IMR-90 (cell line): ENCODE measurements around the gene RAB11B. TPM values are rescaled to one million over a fixed set of nuclear protein-coding genes. Genes with fewer than 3 reads are reported as not detected.
"Not testable (repeated sequence)": the region's sequence is repeated elsewhere in the genome, so short reads cannot be mapped to it uniquely, and the experiment has no call there.

ENCODE experiments used
- ATAC-seq: fragments of 200-7000 bp; cut with Tn5 transposase; 2 replicates; pipeline ENCODE4 v1.9.1; 2020; ENCODE audit warnings: low read depth, mild to moderate bottlenecking, moderate library complexity
- BruUV-seq: library from RNA; stranded (reverse); fragments of 400-500 nt; replicated peaks from 2 replicates; lab custom pipeline; 2021; lab: Mats Ljungman, UMichigan
- CTCF ChIA-PET: fragments of 300-600 bp; formaldehyde crosslinking; extraction: SDS; loops from one replicate; lab custom pipeline; 2021; ENCODE audit warnings: antibody characterized with exemption; lab: Yijun Ruan, JAX
- POLR2A ChIA-PET: fragments of 300-600 bp; sonication (Branson Sonifier 250); formaldehyde crosslinking; loops from one replicate; lab custom pipeline; 2022; ENCODE audit warnings: antibody characterized with exemption; ENCODE audit not compliant: unreplicated experiment; lab: Charles Lee
- DNase-seq: peaks from one replicate; pipeline ENCODE4 v3.0.0; 2013
- H2AFZ ChIP-seq: replicated peaks from 2 replicates; pipeline ENCODE3; 2013; ENCODE audit warnings: low read length, mild to moderate bottlenecking; ENCODE audit not compliant: poor library complexity
- H2AK5ac ChIP-seq: 2 replicates; pipeline ENCODE4 v1.6.1; 2013; ENCODE audit warnings: low read depth, low read length, inconsistent platforms
- H2AK9ac ChIP-seq: replicated peaks from 2 replicates; pipeline ENCODE3; 2013; ENCODE audit warnings: mild to moderate bottlenecking, low read depth, low read length, moderate library complexity; ENCODE audit not compliant: poor library complexity
- H2BK120ac ChIP-seq: 2 replicates; pipeline ENCODE4 v1.6.1; 2013; ENCODE audit warnings: low read depth, low read length, inconsistent platforms
- H2BK15ac ChIP-seq: 3 replicates; pipeline ENCODE4 v1.6.1; 2013; ENCODE audit warnings: low read depth, low read length, inconsistent platforms
- H2BK20ac ChIP-seq: 2 replicates; pipeline ENCODE4 v1.6.1; 2013; ENCODE audit warnings: low read depth, mild to moderate bottlenecking, inconsistent platforms, low read length, moderate library complexity
- H2BK5ac ChIP-seq: 2 replicates; pipeline ENCODE4 v1.6.1; 2013; ENCODE audit warnings: mild to moderate bottlenecking, low read depth, low read length, inconsistent platforms; ENCODE audit not compliant: poor library complexity, severe bottlenecking
- H3K14ac ChIP-seq: replicated peaks from 2 replicates; pipeline ENCODE4 v1.6.1; 2013; ENCODE audit warnings: low read depth, low read length, inconsistent platforms
- H3K18ac ChIP-seq: 2 replicates; pipeline ENCODE4 v1.6.1; 2013; ENCODE audit warnings: low read depth, low read length, control low read depth
- H3K23ac ChIP-seq: 2 replicates; pipeline ENCODE4 v1.6.1; 2013; ENCODE audit warnings: low read depth, low read length, inconsistent platforms
- H3K27ac ChIP-seq: 2 replicates; pipeline ENCODE4 v1.5.1; 2013; ENCODE audit warnings: mild to moderate bottlenecking, control low read depth, low read length; ENCODE audit not compliant: insufficient read depth
- H3K27me3 ChIP-seq: 2 replicates; pipeline ENCODE4 v1.6.1; 2013; ENCODE audit warnings: low read length; ENCODE audit not compliant: control insufficient read depth, insufficient read depth
- H3K36me3 ChIP-seq: 2 replicates; pipeline ENCODE4 v1.6.1; 2013; ENCODE audit warnings: low read length, mixed read lengths; ENCODE audit not compliant: control insufficient read depth, insufficient read depth
- H3K4ac ChIP-seq: 2 replicates; pipeline ENCODE4 v1.6.1; 2013; ENCODE audit warnings: low read depth, low read length, inconsistent platforms
- H3K4me1 ChIP-seq: 2 replicates; pipeline ENCODE4 v1.6.1; 2013; ENCODE audit warnings: low read length, mixed read lengths; ENCODE audit not compliant: control insufficient read depth, insufficient read depth
- H3K4me2 ChIP-seq: 2 replicates; pipeline ENCODE4 v1.6.1; 2013; ENCODE audit warnings: low read depth, mild to moderate bottlenecking, control low read depth, low read length, moderate library complexity
- H3K4me3 ChIP-seq: 2 replicates; pipeline ENCODE4 v1.5.1; 2013; ENCODE audit warnings: low read depth, mild to moderate bottlenecking, control low read depth, low read length, moderate library complexity; ENCODE audit not compliant: insufficient read depth
- H3K56ac ChIP-seq: 2 replicates; pipeline ENCODE4 v1.6.1; 2013; ENCODE audit warnings: low read length, inconsistent platforms; ENCODE audit not compliant: insufficient read depth; ENCODE audit errors: extremely low read depth
- H3K79me1 ChIP-seq, 2 experiments: 2 replicates each; pipeline ENCODE4 v1.6.1; 2013; ENCODE audit warnings: low read length in 2 of 2, inconsistent platforms in 1 of 2, low read depth in 1 of 2
- H3K9ac ChIP-seq: 2 replicates; pipeline ENCODE4 v1.6.1; 2013; ENCODE audit warnings: low read depth, low read length, control low read depth
- H3K9me1 ChIP-seq: 2 replicates; pipeline ENCODE4 v1.6.1; 2013; ENCODE audit warnings: low read length, inconsistent platforms; ENCODE audit not compliant: insufficient read depth
- H3K9me3 ChIP-seq: 2 replicates; pipeline ENCODE4 v1.6.1; 2013; ENCODE audit warnings: low read length; ENCODE audit not compliant: control insufficient read depth, insufficient read depth
- H4K20me1 ChIP-seq: 2 replicates; pipeline ENCODE4 v1.6.1; 2013; ENCODE audit warnings: low read length, inconsistent platforms; ENCODE audit not compliant: insufficient read depth
- H4K5ac ChIP-seq: 2 replicates; pipeline ENCODE4 v1.6.1; 2013; ENCODE audit warnings: mild to moderate bottlenecking, low read depth, low read length, control low read depth
- H4K8ac ChIP-seq, 2 experiments: 2 replicates each; pipeline ENCODE4 v1.6.1; 2013; ENCODE audit warnings: low read depth in 2 of 2, low read length in 2 of 2, control low read depth in 1 of 2, inconsistent platforms in 1 of 2
- H4K91ac ChIP-seq: 2 replicates; pipeline ENCODE4 v1.6.1; 2013; ENCODE audit warnings: low read depth, low read length, inconsistent platforms; ENCODE audit not compliant: insufficient read depth
- WGBS, 2 experiments: methylation state at CpG; one replicate each; pipeline versions ENCODE4 v1.1.5 to v1.1.7; 2013; ENCODE audit warnings: missing lambda C conversion rate in 2 of 2; ENCODE audit not compliant: insufficient read length in 1 of 2; ENCODE audit errors: extremely low coverage in 2 of 2; 5-methylcytosine and 5-hydroxymethylcytosine counted together
- dilution Hi-C: fragments of 300-500 bp; cut with HindIII; formaldehyde crosslinking; loops from one replicate; pipeline ENCODE4 v1.14.3; 2018; ENCODE audit warnings: low sequenced_read_pairs; ENCODE audit not compliant: unreplicated experiment
- in situ Hi-C: fragments of 300-500 bp; cut with MboI; formaldehyde crosslinking; loops from 3 replicates; pipeline ENCODE4 v1.14.3; 2019; ENCODE audit warnings: low sequenced_read_pairs, inconsistent platforms, mixed read lengths
- intact Hi-C: fragments of 100-400 bp; cut with micrococcal nuclease; formaldehyde crosslinking; loops from 2 replicates; pipeline ENCODE4 v1.10.0; 2022
- polyA plus RNA-seq, 3 experiments: library from polyadenylated mRNA; depleted of rRNA; stranded (reverse); fragments of >200 nt; gene quantifications; 2 replicates each; pipeline ENCODE4 v1.2.3, GENCODE V29; 2012; ENCODE audit warnings: low replicate concordance in 1 of 3
- total RNA-seq: library from RNA; depleted of rRNA; stranded (reverse); fragments of >200 nt; gene quantifications from 2 replicates; pipeline ENCODE4 v1.2.3, GENCODE V29; 2012

RAB11B gene
- total and polyA plus RNA-seq, 2 of the 4 experiments (the other 2 are of a cell fraction): 8.2 to 117 TPM

DNA sequence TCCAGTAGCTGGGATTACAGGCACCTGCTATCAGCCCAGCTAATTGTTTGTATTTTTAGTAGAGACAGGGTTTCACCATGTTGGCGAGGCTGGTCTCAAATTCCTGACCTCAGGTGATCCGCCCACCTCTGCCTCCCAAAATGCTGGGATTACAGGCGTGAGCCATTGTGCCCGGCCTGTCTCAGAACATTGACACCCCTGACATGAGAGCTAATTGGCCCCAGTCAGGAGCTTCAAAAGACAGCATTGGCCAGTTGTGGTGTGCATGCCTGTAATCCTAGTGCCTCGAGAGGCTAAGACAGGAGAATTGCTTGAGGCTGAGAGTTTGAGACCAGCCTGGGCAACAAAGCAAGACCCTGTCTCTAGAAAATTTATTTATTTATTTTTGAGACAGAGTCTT lies 37.3 kb upstream of the RAB11B start:
- ATAC-seq, H3K36me3 ChIP-seq, H3K18ac ChIP-seq, H2AK9ac ChIP-seq, H4K91ac ChIP-seq, H3K4ac ChIP-seq, H3K56ac ChIP-seq, H3K4me2 ChIP-seq, intact Hi-C loops, POLR2A ChIA-PET, H3K27ac ChIP-seq, dilution Hi-C loops, BruUV-seq, H2BK20ac ChIP-seq, DNase-seq, H4K20me1 ChIP-seq, H2AK5ac ChIP-seq, H2BK15ac ChIP-seq, H3K4me3 ChIP-seq, H3K4me1 ChIP-seq, H2AFZ ChIP-seq, H3K23ac ChIP-seq, H3K9ac ChIP-seq, H2BK120ac ChIP-seq, H3K9me3 ChIP-seq, H4K5ac ChIP-seq, H2BK5ac ChIP-seq, H4K8ac ChIP-seq, H3K14ac ChIP-seq, H3K79me1 ChIP-seq, H3K9me1 ChIP-seq, H3K27me3 ChIP-seq: not testable (repeated sequence)
- in situ Hi-C loops: loop anchor here (5.0 kb wide), 1 partner anchor 154 kb away; no protein-coding TSS in a partner anchor
- 43% methylated on average over 4 of the region's 5 CpGs; no CpG with 5 or more reads in 1 of the 2 experiments for WGBS, 2 experiments
- CTCF ChIA-PET: interaction anchor here (1.1 to 1.2 kb wide), 2 partner anchors 226 to 229 kb away, joined by 3 read pairs; no protein-coding TSS in a partner anchor
